LoVo (cell line): ENCODE results near the gene ARX.

ENCODE experiments used
- DNase-seq: peaks from one replicate; pipeline ENCODE4 v3.0.0-alpha.2; 2016; ENCODE audit warnings: low spot score

ARX gene

DNA sequence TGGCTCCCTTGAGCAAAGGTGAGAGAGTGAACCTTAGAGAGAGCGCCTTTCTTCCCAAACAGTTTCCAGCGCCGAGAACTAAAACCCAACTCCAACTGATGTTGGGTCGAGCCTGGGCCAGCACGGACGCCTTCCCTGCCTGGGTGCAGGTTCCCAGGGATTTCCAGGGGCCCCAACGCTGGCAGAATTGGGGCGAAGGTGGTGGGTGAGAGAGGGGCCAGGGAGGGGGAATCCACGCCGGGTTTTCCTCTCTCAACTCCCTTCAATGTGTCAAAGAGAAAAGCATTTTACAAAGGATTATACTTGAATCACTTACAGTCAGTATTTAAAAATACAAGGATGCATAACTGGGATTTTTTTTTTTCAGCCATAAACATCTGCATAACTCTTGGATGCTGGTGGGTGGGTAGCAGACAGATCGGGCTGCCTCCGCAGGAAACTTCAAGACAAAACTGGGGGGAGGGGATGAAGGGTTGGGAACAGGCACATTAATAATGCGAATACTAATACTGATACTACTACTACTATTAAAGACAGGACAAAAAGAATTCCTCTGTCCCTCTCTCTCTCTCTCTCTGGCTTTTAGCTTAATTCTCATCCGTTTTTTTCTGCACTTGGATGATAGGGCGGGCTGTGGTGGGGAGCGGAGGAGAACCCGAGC is 1.3 kb upstream of the ARX start:
- no peak for DNase-seq

DNA sequence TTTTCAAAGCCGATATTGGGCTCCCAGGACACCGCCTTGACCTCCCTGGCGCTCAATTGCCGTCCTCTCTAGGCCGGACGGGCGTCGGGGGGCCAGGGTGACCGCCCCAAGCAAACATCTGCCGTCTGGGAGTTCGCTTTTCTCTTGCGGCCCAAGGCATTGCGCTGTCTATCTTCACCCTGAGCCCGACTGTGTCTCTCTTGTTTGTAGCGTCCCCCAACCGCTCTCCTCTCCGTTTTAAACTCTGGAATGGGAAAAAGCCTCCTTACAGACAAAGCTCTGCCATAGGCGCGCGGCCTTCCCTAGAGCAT is 551 bp upstream of the ARX start:
- DNase-seq, result no peak

DNA sequence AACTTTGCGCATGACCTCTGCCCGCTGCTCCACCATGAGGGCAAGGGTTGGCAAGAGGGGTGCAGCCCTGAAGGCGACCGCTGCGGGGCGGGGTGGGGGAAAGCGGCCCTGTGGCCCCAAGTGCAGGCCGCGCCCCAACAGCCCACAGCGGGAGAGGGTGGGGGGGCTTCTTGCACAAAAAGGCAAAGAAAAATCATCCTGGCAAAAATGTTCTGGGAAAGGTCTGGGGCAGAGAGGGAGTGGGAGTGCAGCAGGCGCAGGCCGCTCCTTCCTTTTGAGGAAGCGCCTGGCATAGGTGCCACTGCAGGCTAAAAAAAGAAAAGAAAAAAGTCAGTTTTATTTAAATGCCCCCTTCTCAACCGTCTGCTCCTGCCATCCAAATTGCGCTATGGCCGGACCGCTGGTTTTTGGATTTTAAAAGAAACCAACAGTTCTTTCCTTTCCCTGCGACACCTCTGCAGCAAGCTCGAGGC is 1.4 kb downstream of the ARX start:
- no peak for DNase-seq

- DNase-seq, result no peak
Observed at GRCh38 chrX:25013632-25014365, 2.0 kb downstream of the ARX start.

- DNase-seq, result no peak
Observed at GRCh38 chrX:25012793-25013631, 2.8 kb downstream of the ARX start.

DNA sequence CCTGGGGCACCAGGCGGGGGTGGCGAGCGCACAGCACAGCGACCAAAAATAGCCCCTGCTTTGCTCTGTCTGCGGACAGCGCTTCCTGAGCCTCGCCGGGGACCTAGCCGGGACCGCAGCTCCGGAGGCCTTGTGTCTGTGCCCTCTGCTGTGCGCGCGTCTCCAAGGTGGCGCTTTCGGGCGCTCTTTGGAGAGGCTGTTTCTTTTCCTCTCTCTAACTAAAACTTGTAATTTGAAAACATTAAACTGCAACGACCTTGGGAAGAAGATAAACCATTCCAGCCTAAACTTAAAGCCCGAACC is 3.4 kb downstream of the ARX start:
- no peak for DNase-seq

- no peak for DNase-seq
Observed at GRCh38 chrX:25011589-25012432, 4.0 kb downstream of the ARX start.

GRCh38 chrX:25010784-25011588 is 4.8 kb downstream of the ARX start:
- DNase-seq, result no peak

DNA sequence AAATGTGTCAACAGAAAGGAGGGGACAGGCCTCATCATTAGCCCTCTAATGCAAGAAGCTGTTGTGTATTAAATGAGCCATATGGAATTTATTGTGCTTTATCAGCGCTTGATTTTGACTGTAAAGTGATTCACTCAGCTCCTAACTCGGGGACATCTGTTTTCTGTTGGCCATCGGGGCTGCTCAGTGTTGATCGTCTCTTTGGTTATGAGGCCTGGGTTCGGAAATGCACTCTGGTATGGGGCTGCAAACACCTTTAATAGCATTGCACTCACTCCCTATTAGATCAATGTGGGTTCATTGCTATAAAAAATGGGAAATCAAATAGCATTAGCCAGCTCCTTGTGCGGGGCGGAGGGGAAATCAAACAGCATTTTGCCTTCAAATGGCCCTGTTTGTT is 6.4 kb downstream of the ARX start:
- DNase-seq, result no peak

- no peak for DNase-seq
Observed at GRCh38 chrX:25007059-25008053, 8.4 kb downstream of the ARX start.

DNA sequence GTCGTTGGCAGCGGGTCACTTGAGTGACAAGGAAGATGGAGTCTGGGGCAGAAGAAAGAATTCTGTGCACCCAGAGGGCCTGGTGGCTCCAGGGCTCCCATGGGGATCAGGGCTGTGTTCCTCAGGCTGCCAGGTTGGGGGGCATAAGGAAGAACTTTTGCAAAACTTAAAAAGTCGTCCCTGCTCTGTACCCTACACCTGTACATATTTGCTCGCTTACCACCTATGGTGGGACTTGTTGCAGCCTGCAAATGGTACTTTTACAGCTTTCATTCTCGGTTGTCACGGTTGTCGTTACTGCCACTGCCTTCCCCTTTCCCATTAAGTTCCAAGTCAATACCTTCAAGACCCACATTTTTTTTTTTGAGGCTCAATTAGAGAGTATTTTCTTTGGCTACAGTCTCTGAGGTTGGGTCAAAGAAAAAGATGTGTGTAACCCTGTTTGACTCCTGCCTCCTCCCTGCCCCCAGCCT is 9.1 kb downstream of the ARX start:
- no peak for DNase-seq

GRCh38 chrX:25005382-25006185 is 10.2 kb downstream of the ARX start:
- no peak for DNase-seq

GRCh38 chrX:25005034-25005381 is 10.8 kb downstream of the ARX start:
- DNase-seq, result no peak

- no peak for DNase-seq
Observed at GRCh38 chrX:25004485-25005032, 11.2 kb downstream of the ARX start.

DNA sequence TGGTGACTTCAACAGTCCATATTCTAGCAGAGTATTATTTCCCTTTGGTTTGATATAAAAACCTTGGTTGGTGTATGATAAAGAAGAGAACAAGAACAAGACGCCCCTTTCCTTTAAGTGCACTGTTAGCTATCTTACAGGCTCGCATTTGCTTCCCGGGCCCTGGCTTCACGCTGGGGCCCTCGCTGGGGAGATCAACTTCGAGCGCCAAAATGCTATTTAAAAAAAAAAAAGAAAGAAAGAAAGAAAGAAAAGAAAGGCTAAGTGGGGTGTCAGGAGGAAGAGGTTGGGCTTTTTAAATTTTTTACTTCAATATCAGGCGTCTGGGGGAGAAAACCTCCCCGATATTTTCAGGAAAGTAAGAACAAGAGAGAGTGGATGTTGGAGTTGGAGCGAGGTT is 11.7 kb downstream of the ARX start:
- DNase-seq, result no peak

GRCh38 chrX:25003066-25003849 is 12.5 kb downstream of the ARX start:
- no peak for DNase-seq

DNA sequence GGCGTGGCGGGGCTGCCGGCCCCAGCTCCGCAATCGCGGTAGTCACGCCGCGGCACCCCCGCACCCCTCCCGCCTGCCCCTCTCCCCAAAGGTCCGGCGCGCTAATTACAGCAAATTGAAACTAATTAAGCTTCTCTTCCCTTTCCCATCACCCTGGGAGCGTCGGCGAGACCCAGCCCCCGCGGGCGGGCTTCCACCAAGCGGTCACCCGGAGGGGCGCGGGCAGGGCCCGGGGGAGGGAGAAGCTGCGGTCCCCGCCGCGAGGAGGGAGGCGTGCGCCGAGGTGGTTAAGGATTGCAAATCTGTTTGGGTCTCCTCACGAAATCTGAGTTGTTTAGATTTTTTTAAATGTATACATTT is 13.1 kb downstream of the ARX start:
- no peak for DNase-seq
